ENCODE data around the gene ARHGAP15.
A peak's percentile ranks its signal among the peaks of the same experiment; 100 is the strongest.

Gene ARHGAP15

DNA sequence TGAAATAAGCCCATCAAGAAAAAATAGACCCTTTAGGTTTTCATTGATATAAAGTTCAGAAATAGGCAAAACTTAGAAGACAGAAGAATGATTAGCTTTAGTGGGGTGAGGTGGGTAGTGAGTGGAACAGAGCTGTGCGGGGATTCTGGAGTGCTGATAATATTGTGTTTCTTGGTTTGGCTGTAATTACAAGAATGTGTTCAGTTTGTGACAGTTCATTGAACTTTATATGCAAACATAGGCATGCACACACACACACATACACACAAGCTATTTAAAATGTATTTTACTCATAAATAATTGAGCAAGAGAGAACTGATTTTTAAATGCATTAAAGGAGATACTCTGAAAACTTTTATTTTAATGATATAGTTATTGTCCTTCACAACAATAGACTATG, 17.1 kb downstream of the ARHGAP15 start:
- TF ChIP-seq, protein P1, sequence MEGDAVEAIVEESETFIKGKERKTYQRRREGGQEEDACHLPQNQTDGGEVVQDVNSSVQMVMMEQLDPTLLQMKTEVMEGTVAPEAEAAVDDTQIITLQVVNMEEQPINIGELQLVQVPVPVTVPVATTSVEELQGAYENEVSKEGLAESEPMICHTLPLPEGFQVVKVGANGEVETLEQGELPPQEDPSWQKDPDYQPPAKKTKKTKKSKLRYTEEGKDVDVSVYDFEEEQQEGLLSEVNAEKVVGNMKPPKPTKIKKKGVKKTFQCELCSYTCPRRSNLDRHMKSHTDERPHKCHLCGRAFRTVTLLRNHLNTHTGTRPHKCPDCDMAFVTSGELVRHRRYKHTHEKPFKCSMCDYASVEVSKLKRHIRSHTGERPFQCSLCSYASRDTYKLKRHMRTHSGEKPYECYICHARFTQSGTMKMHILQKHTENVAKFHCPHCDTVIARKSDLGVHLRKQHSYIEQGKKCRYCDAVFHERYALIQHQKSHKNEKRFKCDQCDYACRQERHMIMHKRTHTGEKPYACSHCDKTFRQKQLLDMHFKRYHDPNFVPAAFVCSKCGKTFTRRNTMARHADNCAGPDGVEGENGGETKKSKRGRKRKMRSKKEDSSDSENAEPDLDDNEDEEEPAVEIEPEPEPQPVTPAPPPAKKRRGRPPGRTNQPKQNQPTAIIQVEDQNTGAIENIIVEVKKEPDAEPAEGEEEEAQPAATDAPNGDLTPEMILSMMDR (IDR thresholded peaks at IDR 0.05), result no peak
- H3K9me3 Mint-ChIP-seq, result no peaks in the 10 kb centered on the region
- DNase-seq, result no peak
- H3K27ac Mint-ChIP-seq, result no peak overlapping the region
- no peaks in the 10 kb centered on the region for H3K36me3 Mint-ChIP-seq (ENCODE audit: low read depth)
- no peak overlapping the region for H3K4me3 Mint-ChIP-seq
- H3K27me3 Mint-ChIP-seq (ENCODE audit: low read depth, poor library complexity), result peaks cover 7% of the 10 kb centered on the region
- no peaks in the 10 kb centered on the region for H3K4me1 Mint-ChIP-seq

DNA sequence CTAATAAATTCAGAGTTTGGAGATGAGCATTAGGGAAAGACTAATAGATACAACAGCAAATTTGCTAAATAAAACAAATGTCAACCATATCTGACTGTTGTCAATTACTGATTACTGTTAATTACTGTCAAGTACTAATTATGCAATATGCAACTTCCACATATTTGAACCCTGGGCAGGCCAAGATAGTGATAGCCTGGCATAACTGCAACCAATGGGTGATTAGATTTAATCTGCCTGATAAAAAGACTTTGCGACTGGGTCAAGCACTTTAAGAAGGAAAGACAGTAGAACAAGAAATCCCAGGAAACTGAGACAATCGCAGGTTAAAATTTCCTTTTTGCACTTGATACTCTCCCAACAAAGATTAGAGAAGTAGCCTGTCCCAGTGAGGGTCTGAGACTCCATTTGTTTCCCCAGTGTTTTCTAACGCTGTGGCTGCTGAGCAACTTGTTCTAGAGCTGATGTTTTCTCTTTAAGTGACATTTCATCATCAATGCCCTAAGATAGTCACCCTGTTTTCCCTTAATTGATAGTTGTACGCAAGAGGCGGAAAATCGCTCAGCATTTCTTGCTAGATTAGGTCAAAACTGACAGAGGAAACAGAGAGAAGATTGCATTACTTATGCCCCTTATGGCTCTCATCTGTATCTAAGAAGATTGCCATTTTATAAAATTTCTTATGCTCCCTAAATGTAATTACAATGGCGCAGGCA, 17.8 kb downstream of the ARHGAP15 start:
- Mint-ChIP-seq H3K4me1 (no peaks in the 10 kb centered on the region), H3K9me3 (no peaks in the 10 kb centered on the region), H3K27ac (no peak overlapping the region), H3K36me3 (ENCODE audit: low read depth) (no peaks in the 10 kb centered on the region), H3K27me3 (ENCODE audit: low read depth, poor library complexity) (peaks cover 10% of the 10 kb centered on the region), H3K4me3 (no peak overlapping the region)
- TF ChIP-seq, protein P1 (IDR thresholded peaks at IDR 0.05), result no peak
- no peak for DNase-seq

DNA sequence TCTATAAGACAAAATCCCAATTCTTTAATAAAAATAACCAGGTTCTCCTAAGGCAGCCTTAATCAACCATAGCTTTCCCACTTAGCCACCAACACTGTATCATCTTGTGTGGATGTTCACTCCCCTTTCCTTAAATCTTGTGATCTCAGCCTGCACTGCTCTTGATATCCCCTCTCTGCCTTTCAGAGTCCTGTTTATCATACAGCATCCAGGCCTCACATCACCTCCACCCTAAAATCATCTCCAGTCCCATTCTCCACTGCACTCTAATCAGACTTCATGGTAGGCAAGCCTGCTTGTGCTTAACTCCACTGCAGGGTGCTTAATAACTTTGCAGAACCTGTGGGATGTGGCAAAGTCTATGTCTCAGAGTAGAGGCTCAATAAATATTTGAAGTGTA, 18.8 kb downstream of the ARHGAP15 start:
- no peak overlapping the region for H3K4me3 Mint-ChIP-seq
- DNase-seq, result no peak
- no peaks in the 10 kb centered on the region for H3K4me1 Mint-ChIP-seq
- H3K9me3 Mint-ChIP-seq, result no peaks in the 10 kb centered on the region
- H3K27ac Mint-ChIP-seq, result peak overlapping the region; percentile 4
- H3K27me3 Mint-ChIP-seq (ENCODE audit: low read depth, poor library complexity), result peaks cover 11% of the 10 kb centered on the region
- TF ChIP-seq, protein P1 (IDR thresholded peaks at IDR 0.05), result no peak
- H3K36me3 Mint-ChIP-seq (ENCODE audit: low read depth), result no peaks in the 10 kb centered on the region

DNA sequence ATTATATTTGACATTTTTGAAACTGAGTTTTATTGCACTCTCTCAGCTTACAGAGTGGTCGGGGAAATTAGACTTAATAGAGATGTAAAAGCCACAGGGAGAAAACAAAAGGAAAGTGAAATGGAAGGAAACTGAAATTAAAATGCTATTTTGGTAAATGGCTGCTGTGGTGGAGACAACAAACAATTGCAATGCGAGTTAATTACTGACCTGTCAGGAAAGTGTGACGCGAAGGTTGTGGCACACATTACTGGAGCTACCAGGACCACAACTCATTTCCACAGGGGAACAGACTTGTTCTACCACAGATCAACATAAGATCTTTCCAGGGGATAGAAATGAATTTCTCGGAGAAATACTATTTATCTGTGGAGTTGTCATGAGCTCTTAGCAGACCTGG, 19.5 kb downstream of the ARHGAP15 start:
- Mint-ChIP-seq H3K4me3 (no peak overlapping the region), H3K4me1 (no peaks in the 10 kb centered on the region), H3K27ac (no peak overlapping the region), H3K36me3 (ENCODE audit: low read depth) (no peaks in the 10 kb centered on the region), H3K9me3 (no peaks in the 10 kb centered on the region), H3K27me3 (ENCODE audit: low read depth, poor library complexity) (peaks cover 11% of the 10 kb centered on the region)
- TF ChIP-seq, protein P1 (IDR thresholded peaks at IDR 0.05), result no peak
- DNase-seq, result no peak

DNA sequence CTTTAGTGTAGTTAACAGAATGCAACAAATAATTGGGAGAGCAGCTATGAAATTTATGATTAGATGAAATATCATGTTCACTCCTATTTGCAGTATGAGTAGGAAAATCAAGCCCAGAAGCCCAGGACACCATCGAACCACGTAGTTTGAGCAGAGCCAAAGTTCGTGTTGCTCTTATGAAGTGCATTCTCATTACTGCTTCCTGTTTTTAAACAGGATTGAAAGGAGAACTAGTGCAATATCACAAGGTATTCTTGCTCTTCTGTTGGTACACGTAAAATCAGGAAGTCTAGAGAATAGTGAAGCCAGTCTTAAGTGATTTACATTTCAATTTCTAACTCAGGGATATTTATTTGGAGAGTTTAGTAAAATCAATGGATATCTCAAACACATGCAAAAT, 21.1 kb downstream of the ARHGAP15 start:
- Mint-ChIP-seq H3K4me1 (no peaks in the 10 kb centered on the region), H3K36me3 (ENCODE audit: low read depth) (no peaks in the 10 kb centered on the region), H3K27ac (no peak overlapping the region), H3K4me3 (no peak overlapping the region), H3K27me3 (ENCODE audit: low read depth, poor library complexity) (peaks cover 10% of the 10 kb centered on the region), H3K9me3 (no peaks in the 10 kb centered on the region)
- DNase-seq, result no peak
- TF ChIP-seq, protein P1 (IDR thresholded peaks at IDR 0.05), result no peak

DNA sequence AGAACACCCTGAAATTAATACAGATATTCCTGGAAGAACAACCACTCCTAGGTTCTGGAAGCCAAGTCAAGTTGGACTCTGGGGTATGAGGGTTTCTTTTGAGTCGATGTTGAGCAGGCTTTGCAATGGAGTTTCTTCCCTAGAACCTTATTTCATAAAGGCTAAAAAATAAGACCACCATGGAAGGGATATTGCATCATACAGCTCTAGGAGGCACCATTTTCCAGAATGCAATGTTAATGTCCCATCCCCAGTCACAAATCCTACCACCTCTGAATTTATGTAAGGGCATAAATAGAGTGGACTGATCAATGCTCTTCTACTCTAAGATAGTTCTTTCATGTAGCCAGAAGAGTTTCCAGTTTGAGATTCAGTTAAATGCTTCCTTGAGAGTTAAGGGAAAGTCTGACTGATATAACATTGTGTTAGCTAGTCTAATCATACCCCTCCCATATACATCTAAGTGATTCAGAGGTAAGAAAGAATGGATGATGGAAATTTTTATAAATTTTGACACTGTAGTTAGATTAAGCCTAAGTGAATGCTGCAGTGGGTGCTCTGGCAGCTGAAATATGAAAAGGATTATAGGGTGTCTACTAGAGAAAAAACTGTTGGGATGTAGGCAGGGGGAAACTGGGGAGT, 22.0 kb downstream of the ARHGAP15 start:
- Mint-ChIP-seq H3K4me3 (no peak overlapping the region), H3K9me3 (no peaks in the 10 kb centered on the region), H3K27ac (no peak overlapping the region), H3K27me3 (ENCODE audit: low read depth, poor library complexity) (peaks cover 7% of the 10 kb centered on the region), H3K4me1 (no peaks in the 10 kb centered on the region), H3K36me3 (ENCODE audit: low read depth) (no peaks in the 10 kb centered on the region)
- TF ChIP-seq, protein P1 (IDR thresholded peaks at IDR 0.05), result no peak
- no peak for DNase-seq
